ENCODE results near the gene PLB1.
A peak's percentile ranks its signal among the peaks of the same experiment; 100 is the strongest.

The PLB1 gene

DNA sequence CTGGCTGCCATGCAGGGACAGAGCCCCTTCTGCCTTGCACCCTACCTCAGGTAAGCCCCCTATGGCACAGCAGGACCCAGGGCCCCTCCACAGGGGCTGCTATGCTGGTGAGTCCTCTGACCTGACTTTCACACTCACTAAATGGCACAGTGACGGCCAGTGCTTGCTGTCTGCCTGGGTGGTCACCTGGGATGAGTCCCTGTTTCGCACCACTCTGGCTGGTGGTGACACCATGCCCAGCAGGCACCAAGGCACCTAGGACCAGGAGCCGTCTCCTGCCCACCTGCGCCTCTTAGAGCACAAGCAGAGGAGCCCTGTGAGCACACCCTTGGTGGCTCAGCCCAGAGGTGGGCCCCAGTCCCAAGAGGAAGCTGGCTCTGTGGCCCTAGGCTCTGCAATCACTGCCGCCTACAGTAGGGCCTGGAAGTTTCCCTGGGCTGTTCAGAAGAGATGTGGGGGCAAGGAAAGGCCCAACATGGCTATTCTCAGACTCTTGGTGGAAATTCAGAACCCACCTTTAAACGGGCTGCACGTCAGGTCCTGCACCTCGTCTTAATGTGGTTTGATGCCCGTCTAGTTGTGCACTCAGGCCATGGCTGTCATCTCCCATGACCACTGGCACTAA lies 96.0 kb downstream of the PLB1 start:
- no peak for DNase-seq (ENCODE audit: low spot score)

DNA sequence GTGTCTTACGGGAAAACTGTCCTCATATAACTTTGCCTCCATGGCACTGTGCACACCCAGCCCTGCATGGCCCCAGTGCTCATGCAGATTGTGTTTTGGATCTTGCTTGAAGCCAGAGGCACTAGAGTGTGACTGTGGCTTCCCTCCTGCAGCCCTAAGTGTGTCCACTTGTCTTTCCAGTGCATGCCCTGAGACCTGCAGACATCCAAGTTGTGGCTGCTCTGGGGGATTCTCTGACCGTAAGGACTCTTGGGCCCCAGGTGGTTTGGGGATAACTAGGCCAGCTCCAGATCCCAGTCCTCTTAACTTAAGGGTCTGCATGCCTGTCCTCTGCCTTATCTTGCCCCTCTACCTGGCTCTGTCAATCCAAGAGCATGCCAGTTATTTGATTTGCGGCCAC lies 96.6 kb downstream of the PLB1 start:
- DNase-seq (ENCODE audit: low spot score): no peak

DNA sequence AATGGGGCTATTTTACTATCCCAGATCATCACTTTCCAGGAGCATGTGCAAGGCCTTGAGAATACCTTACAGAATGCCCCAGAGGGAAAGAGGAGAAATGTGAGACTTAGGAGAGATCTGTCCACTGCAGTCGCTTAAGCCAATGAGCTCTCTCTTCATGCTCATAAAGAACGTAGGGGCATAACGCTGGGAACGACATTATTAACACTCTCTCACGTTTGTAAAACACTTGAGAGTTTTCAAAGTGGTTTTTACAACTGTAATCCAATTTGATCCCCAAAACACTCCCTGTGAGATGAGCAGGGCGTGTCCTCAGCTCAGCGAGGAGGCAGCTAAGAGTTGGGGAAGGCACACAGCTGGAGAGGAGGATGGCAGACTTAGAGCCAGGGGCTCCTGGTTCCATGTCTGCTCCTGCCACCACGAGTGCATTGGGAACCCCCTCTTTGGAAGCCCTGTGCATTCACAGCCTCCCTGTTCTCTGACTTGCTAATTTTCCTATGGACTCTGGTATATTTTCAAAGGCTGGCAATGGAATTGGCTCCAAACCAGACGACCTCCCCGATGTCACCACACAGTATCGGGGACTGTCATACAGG lies 97.4 kb downstream of the PLB1 start:
- DNase-seq (ENCODE audit: low spot score): no peak

DNA sequence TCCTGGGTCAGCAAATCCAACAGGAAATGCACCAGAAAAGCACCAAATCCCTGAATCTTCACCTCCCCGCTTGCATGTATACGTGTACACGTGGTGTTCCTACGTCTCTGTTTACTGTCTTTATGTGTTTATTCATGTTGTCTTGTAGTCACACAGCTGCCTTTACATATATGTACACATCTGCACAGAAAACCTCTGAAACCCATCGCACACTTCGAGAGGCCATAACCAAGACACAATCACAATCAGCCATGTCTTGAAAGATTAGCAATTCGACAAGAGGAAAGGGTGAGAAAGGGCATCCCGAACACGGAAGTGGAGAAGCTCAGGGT lies 98.1 kb downstream of the PLB1 start:
- no peak for DNase-seq (ENCODE audit: low spot score)

DNA sequence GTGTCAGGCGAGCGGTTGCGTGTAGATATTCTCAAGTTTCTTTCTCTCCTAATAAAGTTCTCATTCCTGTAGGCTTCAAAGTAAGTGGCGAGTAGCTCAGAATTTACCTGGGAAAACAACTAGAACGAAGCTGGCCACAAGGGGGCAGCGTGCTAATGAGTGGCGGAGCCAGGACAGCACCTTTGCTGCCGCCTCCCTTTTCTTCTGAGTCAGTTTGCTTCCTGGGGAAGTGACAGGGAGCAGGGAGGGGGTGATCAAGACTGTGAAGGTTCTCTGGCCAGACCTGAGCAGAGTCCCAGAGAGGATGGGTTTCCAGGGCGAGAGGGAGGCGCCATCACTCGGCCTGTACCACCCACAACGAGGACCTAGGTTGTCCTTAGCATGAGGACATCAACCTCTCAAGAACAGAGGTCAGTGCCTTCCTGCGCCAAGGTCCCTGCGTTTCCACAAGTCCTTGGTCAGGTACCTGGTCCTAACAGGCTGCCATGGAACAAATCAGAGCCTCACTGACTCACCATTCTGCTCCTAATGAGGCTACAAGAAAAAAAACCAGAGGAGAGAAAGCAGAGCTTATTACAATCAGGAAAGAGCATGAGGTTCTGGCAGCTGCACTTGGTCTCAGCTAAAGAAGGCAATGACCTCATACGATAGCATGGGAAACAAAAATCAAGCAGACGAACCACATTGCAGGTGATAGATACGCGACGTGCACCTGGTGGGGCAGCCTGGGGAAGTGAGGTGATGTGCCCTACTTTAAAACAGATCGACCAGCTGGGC lies 98.7 kb downstream of the PLB1 start:
- DNase-seq (ENCODE audit: low spot score): peak; percentile 83

DNA sequence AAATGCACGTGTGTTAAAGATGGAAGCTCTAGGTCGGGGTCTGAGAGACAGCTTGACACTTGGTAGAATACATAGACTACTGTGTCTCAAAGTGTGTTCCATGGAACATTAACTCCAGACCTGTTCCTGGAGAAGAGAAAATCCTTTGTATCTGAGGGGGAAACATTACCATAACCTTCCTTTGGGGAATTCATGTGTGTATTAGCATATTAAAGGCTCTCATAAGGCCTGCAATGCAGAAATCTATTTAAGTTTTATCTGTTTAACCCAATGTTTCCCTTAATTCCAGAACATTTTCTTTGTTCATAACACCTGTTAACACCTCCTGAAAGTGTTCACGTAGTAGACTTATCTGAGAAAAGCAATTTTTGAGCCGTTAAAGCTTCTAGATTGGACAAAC lies 99.5 kb downstream of the PLB1 start:
- no peak for DNase-seq (ENCODE audit: low spot score)

DNA sequence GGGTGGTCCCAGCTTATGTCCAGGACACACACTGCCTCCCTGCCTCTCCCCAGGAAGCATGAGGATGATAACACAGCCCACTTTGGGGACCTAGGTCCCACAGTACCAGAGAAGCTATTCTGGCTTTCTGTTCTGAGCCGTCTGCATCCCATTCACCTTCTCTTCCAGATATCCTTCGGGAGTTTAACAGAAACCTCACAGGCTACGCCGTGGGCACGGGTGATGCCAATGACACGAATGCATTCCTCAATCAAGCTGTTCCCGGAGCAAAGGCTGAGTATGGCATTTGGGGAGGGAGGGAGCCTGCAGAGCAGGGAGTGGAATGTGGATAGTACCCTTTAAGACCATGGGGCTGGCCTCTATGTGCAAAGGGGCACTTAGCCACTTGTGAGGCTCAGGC lies 102.6 kb downstream of the PLB1 start:
- DNase-seq (ENCODE audit: low spot score): no peak

DNA sequence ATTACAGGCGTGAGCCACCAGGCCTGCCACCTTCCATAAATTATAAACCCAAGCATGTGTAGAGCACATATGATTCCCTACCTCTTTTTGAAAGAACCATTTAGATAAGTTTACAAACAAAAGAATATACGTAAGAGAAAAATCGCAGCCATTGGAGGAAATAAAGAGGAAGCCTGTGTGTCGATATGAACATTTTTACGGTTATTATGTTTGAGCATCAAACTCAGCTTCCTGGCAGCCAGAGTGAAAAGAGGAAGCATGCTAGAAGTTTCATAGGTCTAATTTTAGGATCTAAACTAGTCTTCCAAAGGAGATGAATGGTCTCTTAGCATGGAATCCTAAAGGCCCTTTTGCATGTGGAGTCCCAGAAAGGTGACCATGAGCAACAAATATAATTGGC lies 104.3 kb downstream of the PLB1 start:
- no peak for DNase-seq (ENCODE audit: low spot score)

DNA sequence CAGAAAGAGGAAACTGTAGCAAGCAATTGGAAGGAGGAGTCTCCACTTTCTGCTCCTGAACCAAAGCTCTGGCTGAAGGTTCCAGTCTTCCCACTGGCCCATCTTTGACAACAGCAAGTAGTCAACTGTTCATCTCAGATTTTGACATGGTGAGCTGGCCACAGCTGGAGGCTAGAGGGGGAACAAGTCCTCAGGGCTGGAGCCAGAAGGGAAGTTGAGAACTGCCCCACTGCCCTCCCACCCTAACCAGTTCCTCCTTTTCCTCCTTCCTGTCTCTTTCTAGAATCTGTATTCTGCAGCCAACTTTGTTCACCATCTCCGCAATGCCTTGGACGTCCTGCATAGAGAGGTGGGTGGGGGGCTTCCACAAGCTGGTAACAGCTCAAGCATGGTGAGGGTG lies 105.8 kb downstream of the PLB1 start:
- no peak for DNase-seq (ENCODE audit: low spot score)

DNA sequence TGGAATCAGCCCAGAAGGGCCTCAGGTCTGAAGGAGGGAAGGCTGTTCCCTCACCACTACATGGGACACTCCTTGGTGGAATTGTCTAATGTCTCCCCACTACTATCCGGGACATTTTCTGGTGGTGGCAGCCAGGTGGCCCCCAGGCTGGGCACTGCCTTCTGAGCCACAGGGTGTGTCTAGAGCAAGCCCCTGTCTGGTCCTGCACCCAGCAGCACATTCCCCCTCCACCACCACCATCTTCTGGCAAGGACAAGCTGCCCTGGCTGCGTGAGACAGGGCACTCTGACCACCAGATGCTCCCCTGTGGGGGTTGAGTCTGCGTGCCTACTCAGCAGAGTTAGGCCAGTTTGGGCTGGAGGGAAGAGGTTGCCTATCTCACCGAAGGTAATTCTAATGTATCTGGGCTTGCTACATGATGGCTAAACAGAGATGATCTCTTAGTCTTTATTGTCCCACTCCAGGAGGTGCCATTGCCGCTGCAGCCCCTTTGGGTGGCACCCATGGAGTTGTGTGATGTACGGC lies 106.3 kb downstream of the PLB1 start:
- no peak for DNase-seq (ENCODE audit: low spot score)

DNA sequence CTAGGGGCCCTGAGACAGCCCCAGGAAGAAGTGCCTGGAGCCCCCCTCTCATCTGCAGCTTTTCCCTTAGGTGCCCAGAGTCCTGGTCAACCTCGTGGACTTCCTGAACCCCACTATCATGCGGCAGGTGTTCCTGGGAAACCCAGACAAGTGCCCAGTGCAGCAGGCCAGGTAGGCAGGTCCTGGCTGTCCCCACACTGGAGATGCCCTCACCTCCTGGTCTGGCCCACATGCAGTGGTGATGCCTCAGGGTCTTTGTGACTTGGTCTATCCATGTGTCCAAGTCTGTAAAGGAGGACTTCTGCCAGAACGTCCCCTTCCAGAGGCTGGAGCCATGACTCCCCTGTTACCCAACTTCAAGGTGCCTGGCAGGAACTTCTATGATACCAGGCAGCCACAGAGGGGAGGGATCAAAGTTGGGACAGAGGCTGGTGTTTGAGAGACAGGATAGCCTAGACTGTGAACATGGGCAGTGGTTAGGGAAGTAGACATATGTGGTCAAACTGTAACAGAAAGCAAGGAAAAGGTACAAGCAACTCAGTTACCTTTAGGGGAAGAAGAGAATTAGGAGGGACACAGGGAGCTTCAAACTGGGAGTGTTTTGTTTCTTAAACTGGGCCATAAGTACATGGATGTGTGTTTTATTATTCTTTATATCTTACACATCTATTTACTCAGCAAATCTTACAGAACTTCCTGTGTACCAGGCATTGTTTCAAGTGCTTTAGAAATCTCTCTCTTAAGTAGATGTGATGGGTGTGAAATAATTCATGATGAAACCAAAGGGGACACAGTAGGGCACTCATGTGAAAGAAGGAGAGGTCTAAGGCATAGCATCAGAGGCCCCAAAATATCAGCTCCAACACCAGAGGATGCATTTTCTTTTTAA lies 107.1 kb downstream of the PLB1 start:
- no peak for DNase-seq (ENCODE audit: low spot score)

DNA sequence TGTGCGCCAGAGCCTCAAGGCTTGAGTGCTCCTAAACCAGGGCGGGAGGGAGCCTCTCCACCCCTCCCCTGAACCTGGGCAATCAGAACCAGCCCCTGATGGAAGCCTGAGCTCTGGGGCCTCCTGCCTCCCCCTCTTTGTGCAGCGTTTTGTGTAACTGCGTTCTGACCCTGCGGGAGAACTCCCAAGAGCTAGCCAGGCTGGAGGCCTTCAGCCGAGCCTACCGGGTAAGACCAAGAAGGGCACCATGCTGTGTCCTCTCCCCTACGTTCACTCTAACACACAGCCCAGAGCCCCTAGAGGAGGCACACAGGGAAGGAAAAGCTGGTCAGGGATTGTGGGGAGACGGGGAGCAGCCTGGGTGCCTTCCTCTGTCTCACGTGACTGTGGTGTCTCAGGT lies 108.0 kb downstream of the PLB1 start:
- DNase-seq (ENCODE audit: low spot score): no peak

DNA sequence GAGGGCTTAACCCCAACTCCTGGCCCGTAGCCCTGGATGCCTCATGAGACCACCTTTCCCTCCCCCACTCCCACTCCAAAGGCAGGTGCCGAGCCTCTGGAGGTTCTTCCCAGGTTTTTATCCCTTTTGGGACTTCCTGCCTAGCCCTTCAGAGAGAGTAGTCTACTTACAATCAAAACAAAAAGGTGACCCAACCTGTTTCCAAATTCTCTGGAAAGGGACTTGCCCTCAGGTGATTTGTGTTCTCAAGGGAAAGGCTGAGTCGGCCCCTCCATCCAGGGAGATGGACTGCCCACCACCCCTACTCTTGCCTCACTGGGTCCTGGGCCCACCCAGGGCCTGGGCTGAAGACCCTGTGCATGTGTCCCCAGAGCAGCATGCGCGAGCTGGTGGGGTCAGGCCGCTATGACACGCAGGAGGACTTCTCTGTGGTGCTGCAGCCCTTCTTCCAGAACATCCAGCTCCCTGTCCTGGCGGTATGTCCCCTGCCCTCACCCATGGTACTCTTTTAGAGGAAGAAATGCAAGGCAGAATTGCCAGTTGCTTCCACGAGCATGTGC lies 108.5 kb downstream of the PLB1 start:
- no peak for DNase-seq (ENCODE audit: low spot score)

DNA sequence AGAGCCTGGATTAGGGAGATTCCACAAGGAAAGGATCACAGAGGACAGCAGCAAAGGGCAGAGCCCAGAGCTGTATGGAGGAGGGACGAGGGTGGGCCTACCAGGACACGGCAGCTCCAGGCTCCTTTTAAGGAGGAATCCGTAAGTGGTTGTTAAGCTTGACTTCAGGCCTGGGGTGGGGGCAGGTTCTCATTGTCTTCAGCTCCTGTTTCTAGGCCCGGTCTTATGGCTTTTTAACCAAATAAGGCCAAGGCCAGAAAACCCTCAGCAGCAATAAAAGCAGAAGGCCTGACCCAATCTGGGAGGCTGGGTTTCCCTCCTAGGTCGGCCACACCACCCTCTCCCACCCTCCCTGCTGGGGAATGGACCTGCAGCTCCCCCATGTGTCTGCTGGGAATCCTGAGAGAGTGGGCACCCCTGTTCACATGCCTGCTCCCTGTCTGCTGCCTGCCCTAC lies 111.2 kb downstream of the PLB1 start:
- DNase-seq (ENCODE audit: low spot score): no peak

DNA sequence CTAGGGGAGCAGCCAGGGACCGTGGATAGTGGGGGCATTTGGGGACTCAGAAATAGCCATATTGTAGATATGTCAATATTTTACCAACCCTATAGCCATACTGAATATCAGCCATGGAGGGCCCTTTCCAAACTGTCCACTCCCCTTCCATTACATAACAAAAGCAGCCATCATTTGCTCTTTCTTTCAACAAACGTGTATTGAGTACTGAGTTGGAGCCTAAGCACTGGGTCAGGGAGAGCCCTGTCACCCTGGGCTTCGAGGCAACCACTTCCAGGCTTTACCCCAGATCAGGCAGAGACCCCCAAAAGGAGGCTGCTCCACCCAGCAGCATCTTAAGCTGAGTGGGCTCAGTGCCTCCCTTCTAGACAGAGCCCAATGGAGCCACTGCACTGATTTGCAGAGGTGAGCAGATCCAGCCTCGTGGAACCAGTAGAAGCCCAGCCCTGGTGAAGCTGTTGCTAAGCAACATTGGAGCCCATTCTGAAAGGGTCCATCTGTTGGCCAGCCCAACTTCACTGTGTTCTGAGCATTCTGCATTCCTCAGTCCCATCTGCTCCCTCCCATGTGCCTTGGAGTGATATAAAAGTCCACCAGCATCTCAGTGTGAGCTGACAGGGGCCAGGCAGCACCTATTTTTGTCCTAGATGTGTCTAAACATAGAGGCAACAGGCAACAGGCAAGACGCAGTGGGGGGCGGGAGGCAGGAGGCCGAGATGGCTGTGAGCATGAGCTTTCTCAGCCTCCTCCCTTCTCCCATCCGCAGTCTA lies 112.1 kb downstream of the PLB1 start:
- DNase-seq (ENCODE audit: low spot score): no peak

DNA sequence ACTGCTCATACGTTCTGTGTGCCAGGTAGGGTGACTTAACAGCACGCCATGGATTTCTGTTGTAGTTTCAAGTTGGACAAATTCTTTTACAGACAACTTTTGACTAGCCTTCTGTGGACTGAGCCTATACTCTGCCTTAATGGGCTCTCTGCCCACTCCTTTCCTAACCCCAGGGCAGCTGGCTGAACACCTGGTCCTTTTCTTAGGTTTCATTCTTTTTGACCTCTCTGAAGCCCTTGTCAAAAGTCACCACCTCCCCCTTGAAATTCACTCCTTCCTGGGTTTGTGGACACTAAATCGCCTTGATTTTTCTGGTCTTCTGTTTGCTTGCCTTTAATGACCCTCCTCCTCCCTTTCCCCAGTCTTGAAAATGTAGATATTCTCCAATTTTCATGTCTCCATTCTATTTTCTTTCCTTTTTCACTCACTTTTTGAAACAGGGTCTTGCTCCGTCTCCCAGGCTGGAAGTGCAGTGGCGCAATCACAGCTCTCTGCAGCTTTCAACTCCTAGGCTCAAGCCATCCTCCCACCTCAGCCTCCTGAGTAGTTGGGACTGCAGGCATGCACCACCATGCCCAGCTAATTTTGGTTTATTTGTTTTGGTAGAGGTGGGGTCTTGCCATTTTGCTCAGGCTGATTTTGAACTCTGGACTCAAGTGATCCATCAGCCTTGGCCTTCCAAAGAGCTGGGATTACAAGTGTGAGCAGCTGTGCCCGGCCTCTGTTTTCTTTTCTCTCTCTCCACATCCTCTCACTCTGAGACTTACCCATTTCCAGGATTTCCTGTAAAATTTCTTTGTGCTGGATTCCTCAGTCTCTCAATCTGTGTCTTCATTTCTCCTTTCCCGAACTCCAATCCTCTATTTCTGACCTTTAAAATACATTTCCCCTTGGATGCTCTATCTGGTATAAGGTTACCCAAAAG lies 112.9 kb downstream of the PLB1 start:
- DNase-seq (ENCODE audit: low spot score): no peak

DNA sequence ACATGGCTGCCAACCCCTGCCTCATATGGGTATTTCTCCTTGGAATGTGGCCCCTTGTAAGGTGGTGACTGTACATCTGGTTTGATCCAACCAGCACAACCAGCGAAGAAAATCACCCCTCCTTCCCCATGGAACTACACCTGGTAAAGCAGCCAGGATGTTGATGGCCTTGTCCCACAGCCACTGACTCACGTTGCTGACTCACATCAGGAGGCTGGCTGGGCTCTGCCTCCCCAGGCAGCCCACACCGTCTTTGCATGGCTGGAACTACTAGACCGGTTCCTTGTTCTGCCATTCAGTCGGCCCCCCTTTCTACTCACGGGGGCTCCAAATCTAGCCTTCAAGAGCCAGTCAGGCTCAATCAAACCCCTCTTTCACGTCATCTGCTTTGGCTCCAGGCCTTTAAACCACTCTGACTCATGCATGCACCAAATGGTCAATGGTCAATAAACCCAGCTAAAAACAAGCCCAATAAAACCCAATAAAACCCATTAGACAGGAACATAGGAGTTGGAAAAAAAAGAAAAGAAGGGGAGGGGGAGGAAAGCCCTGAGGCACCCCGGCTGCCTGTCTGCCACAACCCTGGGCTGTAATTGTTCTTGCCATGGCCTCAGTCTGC lies 114.8 kb downstream of the PLB1 start:
- peak; percentile 82 for DNase-seq (ENCODE audit: low spot score)

DNA sequence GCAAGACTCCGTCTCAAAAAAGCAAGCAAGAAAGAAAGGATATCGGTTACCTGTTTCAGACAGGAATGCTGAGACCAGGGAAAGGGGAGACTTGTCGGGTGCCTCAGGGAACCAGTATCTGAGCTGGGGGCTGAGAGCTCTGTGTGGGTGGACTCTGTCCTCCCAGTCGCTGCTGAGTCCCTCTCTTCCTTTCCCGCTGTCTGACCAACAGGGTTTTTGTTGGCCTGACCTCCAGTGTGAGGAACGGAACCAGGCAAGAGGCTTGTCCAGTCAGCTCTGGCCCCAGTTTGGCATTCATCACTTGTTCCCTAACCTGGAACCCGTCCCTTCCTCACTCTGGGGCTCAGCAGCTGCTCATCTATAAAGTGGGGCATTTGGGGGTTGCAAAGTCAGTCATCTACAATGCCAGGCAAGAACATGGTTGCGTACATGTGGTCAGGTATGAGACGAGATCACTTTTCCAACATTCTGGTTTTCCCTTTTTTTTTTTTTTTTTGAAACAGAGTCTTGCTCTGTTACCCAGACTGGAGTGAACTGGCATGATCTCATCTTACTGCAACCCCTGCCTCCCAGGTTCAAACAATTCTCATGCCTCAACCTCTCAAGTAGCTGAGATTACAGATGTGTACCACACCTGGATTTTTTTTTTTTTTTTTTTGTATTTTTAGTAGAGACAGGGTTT lies 116.4 kb downstream of the PLB1 start:
- no peak for DNase-seq (ENCODE audit: low spot score)

DNA sequence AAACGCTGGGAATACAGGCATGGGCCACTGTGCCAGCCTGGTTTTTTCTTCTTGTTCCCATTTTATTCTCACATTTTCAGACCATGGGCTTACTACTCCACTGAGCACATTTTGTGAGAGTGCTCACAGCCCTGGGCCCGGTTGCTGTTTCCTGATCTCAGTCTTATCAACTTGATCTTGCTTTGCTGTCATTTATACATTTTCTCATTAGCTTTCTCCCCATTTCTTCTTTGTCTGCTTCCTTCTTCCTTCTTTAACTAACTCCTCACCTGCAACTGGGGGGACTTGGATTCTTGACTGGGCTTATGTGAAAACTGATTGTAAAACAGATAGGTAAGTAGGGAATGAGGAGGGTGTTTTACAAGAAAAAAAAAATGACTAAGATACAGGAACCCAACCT lies 117.3 kb downstream of the PLB1 start:
- DNase-seq (ENCODE audit: low spot score): no peak

Measured in GM03348 (cell line).